ENCODE results near the gene PLCB1. TPM values are rescaled to one million over a fixed set of nuclear protein-coding genes. Genes with fewer than 3 reads are reported as not detected.

Gene PLCB1
- total RNA-seq, 2 experiments from 2014 or later: 0.63 to 1.5 TPM

- H3K27ac Mint-ChIP-seq: no peak overlapping the region
- ChIA-PET POLR2A (no interaction called here), CTCF (interaction anchor here (0.5 to 1.3 kb wide), 2 partner anchors 13 to 1074 kb away, joined by 3 read pairs; no protein-coding TSS in a partner anchor)
- ATAC-seq (no peak), DNase-seq (no peak)
- H3K27me3 Mint-ChIP-seq (ENCODE audit: low read depth): no peaks in the 10 kb centered on the region
- H3K36me3 Mint-ChIP-seq (ENCODE audit: low read depth): no peaks in the 10 kb centered on the region
- H3K4me1 Mint-ChIP-seq (ENCODE audit: low read depth): no peaks in the 10 kb centered on the region
- H3K9me3 Mint-ChIP-seq (ENCODE audit: insufficient read depth): peaks cover 5% of the 10 kb centered on the region
- H3K4me3 Mint-ChIP-seq: no peak overlapping the region
Observed at GRCh38 chr20:8901237-8902025, 769.4 kb downstream of the PLCB1 start.

- POLR2A ChIA-PET: no interaction called here
Observed at GRCh38 chr20:8903655-8904605, 771.9 kb downstream of the PLCB1 start.

GRCh38 chr20:8909596-8909995 lies 777.5 kb downstream of the PLCB1 start:
- ChIA-PET CTCF (no interaction called here), POLR2A (no interaction called here)
- ATAC-seq (no peak), DNase-seq (no peak)
- H3K36me3 Mint-ChIP-seq (ENCODE audit: low read depth): no peaks in the 10 kb centered on the region
- H3K27ac Mint-ChIP-seq: no peak overlapping the region
- H3K27me3 Mint-ChIP-seq (ENCODE audit: low read depth): no peaks in the 10 kb centered on the region
- no peak overlapping the region for H3K4me3 Mint-ChIP-seq
- H3K4me1 Mint-ChIP-seq (ENCODE audit: low read depth): no peaks in the 10 kb centered on the region
- no peaks in the 10 kb centered on the region for H3K9me3 Mint-ChIP-seq (ENCODE audit: insufficient read depth)

More at GRCh38 chr20:8903655-8904605, 771.9 kb downstream of the PLCB1 start:
- H3K27ac Mint-ChIP-seq: no peak overlapping the region
- DNase-seq (no peak), ATAC-seq (no peak)
- H3K4me3 Mint-ChIP-seq: no peak overlapping the region
- no peaks in the 10 kb centered on the region for H3K27me3 Mint-ChIP-seq (ENCODE audit: low read depth)
- no peaks in the 10 kb centered on the region for H3K4me1 Mint-ChIP-seq (ENCODE audit: low read depth)
- CTCF ChIA-PET: no interaction called here
- H3K9me3 Mint-ChIP-seq (ENCODE audit: insufficient read depth): no peaks in the 10 kb centered on the region
- H3K36me3 Mint-ChIP-seq (ENCODE audit: low read depth): no peaks in the 10 kb centered on the region

GRCh38 chr20:8912096-8912495 lies 780.0 kb downstream of the PLCB1 start:
- no peak for DNase-seq
- no peak overlapping the region for H3K4me3 Mint-ChIP-seq
- POLR2A ChIA-PET: no interaction called here
- H3K27me3 Mint-ChIP-seq (ENCODE audit: low read depth): no peaks in the 10 kb centered on the region
- no peak overlapping the region for H3K27ac Mint-ChIP-seq
- ATAC-seq: no peak
- no peaks in the 10 kb centered on the region for H3K9me3 Mint-ChIP-seq (ENCODE audit: insufficient read depth)
- H3K4me1 Mint-ChIP-seq (ENCODE audit: low read depth): no peaks in the 10 kb centered on the region
- CTCF ChIA-PET: no interaction called here
- no peaks in the 10 kb centered on the region for H3K36me3 Mint-ChIP-seq (ENCODE audit: low read depth)

GRCh38 chr20:8912731-8913130 lies 780.7 kb downstream of the PLCB1 start:
- Mint-ChIP-seq H3K4me3 (no peak overlapping the region), H3K4me1 (ENCODE audit: low read depth) (no peaks in the 10 kb centered on the region), H3K27me3 (ENCODE audit: low read depth) (no peaks in the 10 kb centered on the region), H3K27ac (no peak overlapping the region), H3K9me3 (ENCODE audit: insufficient read depth) (no peaks in the 10 kb centered on the region), H3K36me3 (ENCODE audit: low read depth) (no peaks in the 10 kb centered on the region)
- ATAC-seq (no peak), DNase-seq (no peak)
- ChIA-PET POLR2A (no interaction called here), CTCF (no interaction called here)

DNA sequence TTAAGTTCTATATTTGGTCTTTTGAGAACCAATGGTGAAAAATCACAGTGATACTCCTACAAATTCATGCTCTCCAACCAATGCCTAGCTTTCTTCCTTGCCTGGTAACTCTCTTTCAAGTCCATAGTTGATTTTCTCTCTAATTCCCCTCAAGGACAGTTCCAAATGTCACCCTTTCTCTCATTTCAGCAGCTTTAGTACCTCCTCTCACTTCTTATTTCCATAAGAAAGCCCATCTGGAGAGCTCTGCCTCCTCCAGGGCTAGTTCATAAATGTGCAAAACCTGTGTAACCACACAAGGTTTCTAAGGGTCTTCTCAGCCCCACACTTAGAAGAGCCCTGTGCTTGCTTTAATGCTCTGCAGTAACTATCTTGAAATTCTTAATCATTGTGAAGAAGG lies 781.4 kb downstream of the PLCB1 start:
- ATAC-seq (no peak), DNase-seq (no peak)
- Mint-ChIP-seq H3K27ac (no peak overlapping the region), H3K4me3 (no peak overlapping the region), H3K27me3 (ENCODE audit: low read depth) (no peaks in the 10 kb centered on the region), H3K4me1 (ENCODE audit: low read depth) (no peaks in the 10 kb centered on the region), H3K36me3 (ENCODE audit: low read depth) (no peaks in the 10 kb centered on the region), H3K9me3 (ENCODE audit: insufficient read depth) (no peaks in the 10 kb centered on the region)
- ChIA-PET CTCF (no interaction called here), POLR2A (no interaction called here)

- H3K4me1 Mint-ChIP-seq (ENCODE audit: low read depth): no peaks in the 10 kb centered on the region
- H3K27ac Mint-ChIP-seq: no peak overlapping the region
- POLR2A ChIA-PET: no interaction called here
- no peak overlapping the region for H3K4me3 Mint-ChIP-seq
- no peaks in the 10 kb centered on the region for H3K9me3 Mint-ChIP-seq (ENCODE audit: insufficient read depth)
- CTCF ChIA-PET: interaction anchor here (1.4 kb wide), 1 partner anchor 13 kb away, joined by 3 read pairs; no protein-coding TSS in a partner anchor
- H3K36me3 Mint-ChIP-seq (ENCODE audit: low read depth): no peaks in the 10 kb centered on the region
- DNase-seq (no peak), ATAC-seq (no peak)
- H3K27me3 Mint-ChIP-seq (ENCODE audit: low read depth): no peaks in the 10 kb centered on the region
Observed at GRCh38 chr20:8914421-8914820, 782.4 kb downstream of the PLCB1 start.

- Mint-ChIP-seq H3K4me3 (no peak overlapping the region), H3K36me3 (ENCODE audit: low read depth) (no peaks in the 10 kb centered on the region)
Observed at GRCh38 chr20:8917084-8917483, 785.0 kb downstream of the PLCB1 start.

GRCh38 chr20:8918145-8918544 lies 786.1 kb downstream of the PLCB1 start:
- no peak for ATAC-seq
- H3K27me3 Mint-ChIP-seq (ENCODE audit: low read depth): no peaks in the 10 kb centered on the region

More at GRCh38 chr20:8917084-8917483, 785.0 kb downstream of the PLCB1 start:
- POLR2A ChIA-PET: no interaction called here
- Mint-ChIP-seq H3K27ac (no peak overlapping the region), H3K4me1 (ENCODE audit: low read depth) (no peaks in the 10 kb centered on the region), H3K9me3 (ENCODE audit: insufficient read depth) (no peaks in the 10 kb centered on the region), H3K27me3 (ENCODE audit: low read depth) (no peaks in the 10 kb centered on the region)
- ATAC-seq (no peak), DNase-seq (no peak)
- CTCF ChIA-PET: no interaction called here

DNA sequence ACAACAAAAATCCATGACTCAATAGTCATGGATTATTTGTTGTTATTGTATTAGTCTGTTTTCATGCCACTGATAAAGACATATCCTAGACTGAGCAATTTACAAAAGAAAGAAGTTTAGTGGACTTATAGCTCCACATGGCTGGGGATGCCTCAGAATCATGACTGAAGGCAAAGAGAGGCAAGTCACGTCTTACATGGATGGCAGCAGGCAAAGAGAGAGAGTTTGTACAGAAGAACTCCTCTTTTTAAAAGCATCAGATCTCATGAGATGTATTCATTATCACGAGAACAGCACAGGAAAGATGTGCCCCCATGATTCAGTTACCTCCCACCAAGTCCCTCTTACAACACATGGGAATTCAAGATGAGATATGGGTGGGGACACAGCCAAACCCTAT lies 792.5 kb downstream of the PLCB1 start:
- Mint-ChIP-seq H3K4me3 (no peak overlapping the region), H3K4me1 (ENCODE audit: low read depth) (no peaks in the 10 kb centered on the region), H3K9me3 (ENCODE audit: insufficient read depth) (no peaks in the 10 kb centered on the region), H3K27me3 (ENCODE audit: low read depth) (no peaks in the 10 kb centered on the region), H3K36me3 (ENCODE audit: low read depth) (no peaks in the 10 kb centered on the region), H3K27ac (no peak overlapping the region)
- CTCF ChIA-PET: no interaction called here
- DNase-seq (no peak), ATAC-seq (no peak)
- POLR2A ChIA-PET: no interaction called here

More at GRCh38 chr20:8918145-8918544, 786.1 kb downstream of the PLCB1 start:
- CTCF ChIA-PET: no interaction called here
- H3K4me1 Mint-ChIP-seq (ENCODE audit: low read depth): no peaks in the 10 kb centered on the region
- no peak overlapping the region for H3K27ac Mint-ChIP-seq
- H3K9me3 Mint-ChIP-seq (ENCODE audit: insufficient read depth): no peaks in the 10 kb centered on the region
- H3K4me3 Mint-ChIP-seq: no peak overlapping the region
- H3K36me3 Mint-ChIP-seq (ENCODE audit: low read depth): no peaks in the 10 kb centered on the region
- DNase-seq: no peak
- POLR2A ChIA-PET: no interaction called here

DNA sequence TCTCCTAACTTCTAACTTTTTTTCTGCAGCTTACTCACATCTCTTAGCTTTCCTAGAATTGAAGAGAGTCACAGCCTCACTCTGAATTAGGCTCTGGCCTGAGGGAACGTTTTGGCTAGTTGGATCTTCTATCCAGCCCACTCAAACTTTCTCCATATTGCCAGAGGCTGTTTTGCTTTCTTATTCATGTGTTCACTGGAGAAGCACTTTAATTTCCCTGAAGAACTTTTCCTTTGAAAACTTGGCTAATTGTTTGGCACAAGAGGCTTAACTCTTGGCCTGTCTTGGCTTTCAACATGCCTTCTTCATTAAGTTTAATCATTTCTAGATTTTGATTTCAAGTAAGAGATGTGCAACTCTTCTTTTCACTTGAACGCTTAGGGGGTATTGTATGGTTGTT lies 798.7 kb downstream of the PLCB1 start:
- peaks cover 6% of the 10 kb centered on the region for H3K9me3 Mint-ChIP-seq (ENCODE audit: insufficient read depth)
- DNase-seq (no peak), ATAC-seq (no peak)
- H3K4me1 Mint-ChIP-seq (ENCODE audit: low read depth): no peaks in the 10 kb centered on the region
- no peak overlapping the region for H3K4me3 Mint-ChIP-seq
- H3K27me3 Mint-ChIP-seq (ENCODE audit: low read depth): no peaks in the 10 kb centered on the region
- no peak overlapping the region for H3K27ac Mint-ChIP-seq
- POLR2A ChIA-PET: no interaction called here
- CTCF ChIA-PET: no interaction called here
- no peaks in the 10 kb centered on the region for H3K36me3 Mint-ChIP-seq (ENCODE audit: low read depth)

All from activated CD8-positive, alpha-beta T cell treated with anti-CD3 and anti-CD28 coated beads, Interleukin-2, amount 10 ng/mL, durations not matched to agents 7 days and 5 days (primary cell).